H1 (cell line): ENCODE measurements around the gene CYP2E1. TPM values are rescaled to one million over a fixed set of nuclear protein-coding genes. Genes with fewer than 3 reads are reported as not detected.
"Not testable (repeated sequence)": the region's sequence is repeated elsewhere in the genome, so short reads cannot be mapped to it uniquely, and the experiment has no call there.

ENCODE experiments used
- CTCF ChIA-PET: fragments of 300-600 bp; sonication (Branson Sonifier 250); formaldehyde crosslinking; loops from one replicate; lab custom pipeline; 2021; ENCODE audit not compliant: partially characterized antibody; lab: Charles Lee
- POLR2A ChIA-PET: fragments of 300-600 bp; sonication (Branson Sonifier 250); formaldehyde crosslinking; loops from one replicate; lab custom pipeline; 2021; ENCODE audit warnings: inconsistent platforms; ENCODE audit not compliant: partially characterized antibody; lab: Charles Lee
- DNase-seq, 2 experiments: peaks; one replicate each; pipeline versions ENCODE4 v3.0.0 to v3.0.0-alpha.2; 2010 to 2022; ENCODE audit warnings: low spot score in 2 of 2, low read depth in 1 of 2, mixed read lengths in 1 of 2
- FAIRE-seq: peaks from 2 replicates; lab custom pipeline; 2011; peaks lifted over from hg19 to GRCh38; lab: Jason Lieb, UNC
- H2AFZ ChIP-seq: 2 replicates; pipeline ENCODE4 v1.8.1; 2012; ENCODE audit warnings: low read length, inconsistent platforms
- H2AK5ac ChIP-seq: 2 replicates; pipeline ENCODE4 v1.6.1; 2013; ENCODE audit warnings: low read depth, low read length
- H2BK120ac ChIP-seq: replicated peaks from 2 replicates; pipeline ENCODE3; 2013; ENCODE audit warnings: low read depth, low read length, inconsistent platforms
- H2BK12ac ChIP-seq: 2 replicates; pipeline ENCODE4 v1.6.1; 2013; ENCODE audit warnings: low read depth, low read length
- H2BK15ac ChIP-seq: 2 replicates; pipeline ENCODE4 v1.6.1; 2013; ENCODE audit warnings: low read length
- H2BK20ac ChIP-seq: 2 replicates; pipeline ENCODE4 v1.6.1; 2013; ENCODE audit warnings: low read length
- H2BK5ac ChIP-seq: 2 replicates; pipeline ENCODE4 v1.6.1; 2013; ENCODE audit warnings: low read depth, low read length
- H3K14ac ChIP-seq: 2 replicates; pipeline ENCODE4 v1.6.1; 2013; ENCODE audit warnings: inconsistent platforms; ENCODE audit not compliant: insufficient read length
- H3K18ac ChIP-seq: 2 replicates; pipeline ENCODE4 v1.6.1; 2013; ENCODE audit warnings: low read length; ENCODE audit errors: extremely low read depth
- H3K23ac ChIP-seq: 2 replicates; pipeline ENCODE4 v1.6.1; 2013; ENCODE audit warnings: inconsistent platforms; ENCODE audit not compliant: insufficient read length
- H3K23me2 ChIP-seq: 2 replicates; pipeline ENCODE4 v1.6.1; 2013; ENCODE audit warnings: low read depth, low read length
- H3K27ac ChIP-seq: 2 replicates; pipeline ENCODE4 v1.6.1; 2011; ENCODE audit warnings: low read depth, low read length, inconsistent platforms
- H3K27me3 ChIP-seq, 4 experiments: replicated peaks in 1 of 4; 1 replicate in 1 of 4; 2 replicates in 3 of 4; pipeline versions ENCODE4 v1.6.1 to v1.8.1; 2011 to 2013; ENCODE audit warnings: low read length in 3 of 4, mild to moderate bottlenecking in 3 of 4, inconsistent platforms in 2 of 4, mixed read lengths in 2 of 4, moderate library complexity in 1 of 4; ENCODE audit not compliant: control insufficient read depth in 3 of 4, insufficient read depth in 3 of 4; ENCODE audit errors: extremely low read depth in 1 of 4
- H3K36me3 ChIP-seq, 4 experiments: 2 replicates each; pipeline versions ENCODE4 v1.6.1 to v1.8.1; 2011 to 2013; ENCODE audit warnings: mild to moderate bottlenecking in 4 of 4, low read length in 3 of 4, moderate library complexity in 2 of 4, control low read depth in 1 of 4, inconsistent platforms in 1 of 4; ENCODE audit not compliant: insufficient read depth in 4 of 4, control insufficient read depth in 2 of 4
- H3K4ac ChIP-seq: replicated peaks from 2 replicates; pipeline ENCODE3; 2013; ENCODE audit warnings: low read length, low read depth, mixed read lengths, inconsistent platforms; ENCODE audit not compliant: insufficient read length
- H3K4me1 ChIP-seq, 4 experiments: replicated peaks in 1 of 4; 1 replicate in 1 of 4; 2 replicates in 3 of 4; pipeline versions ENCODE4 v1.6.1 to v1.8.1; 2011 to 2013; ENCODE audit warnings: low read length in 3 of 4, inconsistent platforms in 2 of 4, mixed read lengths in 1 of 4; ENCODE audit not compliant: insufficient read depth in 4 of 4, control insufficient read depth in 3 of 4
- H3K4me2 ChIP-seq, 2 experiments: 2 replicates each; pipeline versions ENCODE4 v1.6.1 to v1.8.1; 2011 to 2013; ENCODE audit warnings: low read depth in 2 of 2, low read length in 2 of 2, control low read depth in 1 of 2, inconsistent platforms in 1 of 2, mild to moderate bottlenecking in 1 of 2; ENCODE audit not compliant: insufficient read depth in 1 of 2
- H3K4me3 ChIP-seq, 4 experiments: fragments of 200-600, 300-600 bp in 1 of 4; sonication (generic), shearing (Covaris generic), sonication (Bioruptor Twin) in 1 of 4; 2 replicates each; pipeline versions ENCODE4 v1.5.1 to v1.8.1; 2011 to 2016; ENCODE audit warnings: low read length in 4 of 4, low read depth in 3 of 4, control low read depth in 2 of 4, inconsistent platforms in 2 of 4, mild to moderate bottlenecking in 2 of 4, mixed read lengths in 1 of 4, moderate library complexity in 1 of 4; ENCODE audit not compliant: insufficient read depth in 2 of 4; ENCODE audit errors: extremely low read depth in 1 of 4
- H3K56ac ChIP-seq: replicated peaks from 2 replicates; pipeline ENCODE3; 2013; ENCODE audit warnings: low read depth, mild to moderate bottlenecking, mixed read lengths, low read length, inconsistent platforms; ENCODE audit not compliant: insufficient read length
- H3K79me1 ChIP-seq: 2 replicates; pipeline ENCODE4 v1.6.1; 2013; ENCODE audit warnings: low read depth, low read length, control low read depth
- H3K79me2 ChIP-seq, 2 experiments: 2 replicates each; pipeline versions ENCODE4 v1.6.1 to v1.8.1; 2012 to 2013; ENCODE audit warnings: low read length in 2 of 2, mild to moderate bottlenecking in 2 of 2, inconsistent platforms in 1 of 2; ENCODE audit not compliant: insufficient read depth in 2 of 2, control insufficient read depth in 1 of 2
- H3K9ac ChIP-seq, 4 experiments: replicated peaks in 1 of 4; 1 replicate in 1 of 4; 2 replicates in 3 of 4; pipeline versions ENCODE4 v1.6.1 to v1.8.1; 2011 to 2013; ENCODE audit warnings: low read depth in 3 of 4, low read length in 3 of 4, control low read depth in 2 of 4, mild to moderate bottlenecking in 2 of 4, moderate library complexity in 2 of 4, inconsistent platforms in 1 of 4; ENCODE audit errors: extremely low read depth in 1 of 4
- H3K9me3 ChIP-seq, 2 experiments: 2 replicates each; pipeline versions ENCODE4 v1.6.1 to v1.8.1; 2012 to 2013; ENCODE audit warnings: mild to moderate bottlenecking in 2 of 2, moderate library complexity in 2 of 2, control low read depth in 1 of 2, inconsistent platforms in 1 of 2, low read depth in 1 of 2, low read length in 1 of 2, mixed read lengths in 1 of 2; ENCODE audit not compliant: insufficient read depth in 2 of 2
- H4K20me1 ChIP-seq, 2 experiments: replicated peaks in 1 of 2; 2 replicates each; pipeline versions ENCODE3 to v1.8.1; 2011 to 2013; ENCODE audit warnings: inconsistent platforms in 2 of 2, low read length in 2 of 2, mild to moderate bottlenecking in 1 of 2; ENCODE audit not compliant: insufficient read depth in 2 of 2, control insufficient read depth in 1 of 2
- H4K5ac ChIP-seq: 2 replicates; pipeline ENCODE4 v1.6.1; 2013; ENCODE audit warnings: low read length, low read depth, mixed read lengths, inconsistent platforms; ENCODE audit not compliant: insufficient read length
- H4K8ac ChIP-seq: 2 replicates; pipeline ENCODE4 v1.8.0; 2013; ENCODE audit warnings: mild to moderate bottlenecking, moderate library complexity, low read length, inconsistent platforms; ENCODE audit not compliant: insufficient read depth; ENCODE audit errors: extremely low read depth
- H4K91ac ChIP-seq: replicated peaks from 2 replicates; pipeline ENCODE3; 2013; ENCODE audit warnings: low read length, mixed read lengths, inconsistent platforms; ENCODE audit not compliant: insufficient read length
- WGBS, 2 experiments: shearing (Covaris generic) in 1 of 2; methylation state at CpG; one replicate each; pipeline versions ENCODE4 v1.1.6 to v1.1.7; 2013 to 2015; ENCODE audit warnings: low lambda C conversion rate in 2 of 2, mixed read lengths in 2 of 2, inconsistent platforms in 1 of 2, low coverage in 1 of 2, missing lambda C conversion rate in 1 of 2; ENCODE audit not compliant: insufficient replicate concordance in 2 of 2, insufficient coverage in 1 of 2, insufficient read length in 1 of 2; ENCODE audit errors: extremely low coverage in 1 of 2, missing lambda C conversion rate in 1 of 2; 5-methylcytosine and 5-hydroxymethylcytosine counted together
- polyA plus RNA-seq, 7 experiments: library from polyadenylated mRNA; depleted of rRNA in 3 of 7; stranded (reverse) in 5 of 7; unstranded in 2 of 7; fragments of >200 nt in 5 of 7; fragments of 200-250 nt in 2 of 7; gene quantifications; 1 replicate in 5 of 7; 2 replicates in 1 of 7; 4 replicates in 1 of 7; pipeline versions ENCODE4 v1.2.1 to v1.2.3, GENCODE V29; 2011 to 2013; ENCODE audit warnings: missing spikeins in 2 of 7, mixed read lengths in 2 of 7
- total RNA-seq: library from RNA; stranded (reverse); fragmentation: NEBNext Ultra II Directional; extraction: Animal tissue kit (Norgen Biotek cat#: 25700); gene quantifications from 2 replicates; pipeline ENCODE4 v1.2.1, GENCODE V29; 2021

Gene CYP2E1
- total and polyA plus RNA-seq, 2 of the 8 experiments (the other 6 are each of a cell fraction or from before 2014, with no cell fraction given) = 0.11 TPM; not detected in 1

DNA sequence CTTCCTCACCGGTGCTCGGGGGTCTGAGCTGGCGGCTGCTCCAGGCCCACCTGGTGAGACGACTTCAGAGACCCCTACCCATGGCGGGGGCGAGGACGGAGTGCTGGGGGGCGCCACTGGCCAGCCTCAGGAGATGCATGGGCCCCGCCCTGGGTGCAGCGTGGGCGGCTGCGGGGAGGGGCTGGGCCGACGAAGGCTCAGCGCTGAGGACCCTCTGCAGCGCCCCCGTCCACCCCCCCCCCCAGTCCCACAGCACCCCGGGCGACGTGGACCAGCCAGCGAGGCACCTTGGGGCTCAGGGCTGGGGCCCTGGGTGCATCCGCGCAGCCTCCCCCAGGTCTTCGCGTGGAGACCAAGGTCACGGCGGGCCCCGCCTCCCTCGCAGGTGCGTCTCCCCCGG is 49.9 kb downstream of the CYP2E1 start:
- POLR2A ChIA-PET, H2BK20ac ChIP-seq, FAIRE-seq, CTCF ChIA-PET, H2BK15ac ChIP-seq, H4K91ac ChIP-seq, H3K56ac ChIP-seq, H3K27me3 ChIP-seq, H3K4me1 ChIP-seq, H2BK12ac ChIP-seq, H2AK5ac ChIP-seq, H4K5ac ChIP-seq, H3K79me1 ChIP-seq, H3K36me3 ChIP-seq, DNase-seq, H2AFZ ChIP-seq, H3K23me2 ChIP-seq, H3K23ac ChIP-seq, H4K8ac ChIP-seq, H2BK120ac ChIP-seq, H3K14ac ChIP-seq, H3K4ac ChIP-seq, H3K9ac ChIP-seq, H3K4me2 ChIP-seq, H3K4me3 ChIP-seq, H4K20me1 ChIP-seq, H3K27ac ChIP-seq, H2BK5ac ChIP-seq, H3K79me2 ChIP-seq, H3K18ac ChIP-seq: not testable (repeated sequence)
- H3K9me3 ChIP-seq = peaks cover 12 to 40% of the 10 kb centered on the region in 2 experiments
- WGBS, 2 experiments = no CpG with 5 or more reads among the region's 31 CpGs

Other genes with a start within 250 kb of the CYP2E1 start
- gene TUBGCP2, start 218.5 kb upstream of the CYP2E1 start, total RNA-seq = 51.9 and 54.2 TPM in 2 replicates
- 34.9 and 43.9 TPM in 2 replicates for gene TUBGCP2, start 218.5 kb upstream of the CYP2E1 start, polyA plus RNA-seq (2011; rRNA removed)
- gene ZNF511, start 218.4 kb upstream of the CYP2E1 start, total RNA-seq = 64.5 and 71.7 TPM in 2 replicates
- gene ZNF511, start 218.4 kb upstream of the CYP2E1 start, polyA plus RNA-seq (2011; rRNA removed) = 55.4 and 70.5 TPM in 2 replicates
- 1.3 and 1.7 TPM in 2 replicates for gene CALY, start 190.5 kb upstream of the CYP2E1 start, total RNA-seq
- gene CALY, start 190.5 kb upstream of the CYP2E1 start, polyA plus RNA-seq (2011; rRNA removed) = 1.5 and 3.2 TPM in 2 replicates
- gene PRAP1, start 180.0 kb upstream of the CYP2E1 start, total RNA-seq = 0.61 TPM in 1 of 2 replicates, not detected in the other
- 1.4 and 1.6 TPM in 2 replicates for gene PRAP1, start 180.0 kb upstream of the CYP2E1 start, polyA plus RNA-seq (2011; rRNA removed)
- 21.1 and 22.0 TPM in 2 replicates for gene FUOM, start 169.3 kb upstream of the CYP2E1 start, total RNA-seq
- gene FUOM, start 169.3 kb upstream of the CYP2E1 start, polyA plus RNA-seq (2011; rRNA removed) = 30.4 and 41.6 TPM in 2 replicates
- 101 and 108 TPM in 2 replicates for gene ECHS1, start 154.0 kb upstream of the CYP2E1 start, total RNA-seq
- gene ECHS1, start 154.0 kb upstream of the CYP2E1 start, polyA plus RNA-seq (2011; rRNA removed) = 41.7 and 52.2 TPM in 2 replicates
- 4.2 and 4.3 TPM in 2 replicates for gene PAOX, start 148.1 kb upstream of the CYP2E1 start, total RNA-seq
- gene PAOX, start 148.1 kb upstream of the CYP2E1 start, polyA plus RNA-seq (2011; rRNA removed) = 3.7 and 6.5 TPM in 2 replicates
- 56.6 and 57.8 TPM in 2 replicates for gene MTG1, start 133.2 kb upstream of the CYP2E1 start, total RNA-seq
- 81.6 and 97.2 TPM in 2 replicates for gene MTG1, start 133.2 kb upstream of the CYP2E1 start, polyA plus RNA-seq (2011; rRNA removed)
- gene SPRN, start 102.7 kb upstream of the CYP2E1 start, total RNA-seq = 0.24 and 0.42 TPM in 2 replicates
- 0.23 and 0.30 TPM in 2 replicates for gene SPRN, start 102.7 kb upstream of the CYP2E1 start, polyA plus RNA-seq (2011; rRNA removed)
- gene SCART1, start 73.4 kb upstream of the CYP2E1 start, total RNA-seq = 0.10 and 0.19 TPM in 2 replicates
- gene SCART1, start 73.4 kb upstream of the CYP2E1 start, polyA plus RNA-seq (2011; rRNA removed) = 0.14 and 0.22 TPM in 2 replicates
- gene SYCE1, start 38.2 kb downstream of the CYP2E1 start, total RNA-seq = not detected in 2 replicates
- gene SYCE1, start 38.2 kb downstream of the CYP2E1 start, polyA plus RNA-seq (2011; rRNA removed) = not detected in 2 replicates
- gene FRG2B, start 99.4 kb downstream of the CYP2E1 start, total RNA-seq = not detected in 2 replicates
- gene FRG2B, start 99.4 kb downstream of the CYP2E1 start, polyA plus RNA-seq (2011; rRNA removed) = not detected in 2 replicates